ENCODE data around the gene OCIAD2. TPM values are rescaled to one million over a fixed set of nuclear protein-coding genes. Genes with fewer than 3 reads are reported as not detected.

The OCIAD2 gene
- total and polyA plus RNA-seq, 4 donors = 8.5 to 159 (median 26.5) TPM

DNA sequence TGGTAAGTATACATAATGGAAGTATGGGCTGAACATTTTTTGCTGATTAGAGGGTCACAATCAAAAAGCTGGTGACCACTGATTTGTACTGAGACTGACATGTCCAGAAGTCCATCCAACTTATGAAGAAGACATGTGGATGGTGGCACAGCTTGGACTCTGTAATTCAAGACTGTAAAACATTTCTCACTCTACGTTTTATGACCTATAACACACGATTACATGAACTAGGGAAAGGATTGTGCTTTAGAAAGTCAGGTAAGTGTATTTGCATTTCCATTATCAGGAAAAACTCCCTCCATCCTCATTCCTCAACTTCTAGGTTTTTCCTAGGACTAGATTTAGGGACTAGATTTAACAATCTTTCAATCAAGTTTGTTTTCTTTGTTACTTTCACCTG is 30.5 kb upstream of the OCIAD2 start (continued):
- TF ChIP-seq, protein P1, sequence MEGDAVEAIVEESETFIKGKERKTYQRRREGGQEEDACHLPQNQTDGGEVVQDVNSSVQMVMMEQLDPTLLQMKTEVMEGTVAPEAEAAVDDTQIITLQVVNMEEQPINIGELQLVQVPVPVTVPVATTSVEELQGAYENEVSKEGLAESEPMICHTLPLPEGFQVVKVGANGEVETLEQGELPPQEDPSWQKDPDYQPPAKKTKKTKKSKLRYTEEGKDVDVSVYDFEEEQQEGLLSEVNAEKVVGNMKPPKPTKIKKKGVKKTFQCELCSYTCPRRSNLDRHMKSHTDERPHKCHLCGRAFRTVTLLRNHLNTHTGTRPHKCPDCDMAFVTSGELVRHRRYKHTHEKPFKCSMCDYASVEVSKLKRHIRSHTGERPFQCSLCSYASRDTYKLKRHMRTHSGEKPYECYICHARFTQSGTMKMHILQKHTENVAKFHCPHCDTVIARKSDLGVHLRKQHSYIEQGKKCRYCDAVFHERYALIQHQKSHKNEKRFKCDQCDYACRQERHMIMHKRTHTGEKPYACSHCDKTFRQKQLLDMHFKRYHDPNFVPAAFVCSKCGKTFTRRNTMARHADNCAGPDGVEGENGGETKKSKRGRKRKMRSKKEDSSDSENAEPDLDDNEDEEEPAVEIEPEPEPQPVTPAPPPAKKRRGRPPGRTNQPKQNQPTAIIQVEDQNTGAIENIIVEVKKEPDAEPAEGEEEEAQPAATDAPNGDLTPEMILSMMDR (IDR thresholded peaks at IDR 0.05; ENCODE audit: low read depth, low read length, missing input control) = no peak
- TF ChIP-seq YY1 (IDR thresholded peaks at IDR 0.05) (no peak), FOXA1 (IDR thresholded peaks at IDR 0.05) (no peak), EGR1 (IDR thresholded peaks at IDR 0.05; ENCODE audit: low read depth in 2 of 2) (no peak), SP1 (IDR thresholded peaks at IDR 0.05) (no peak), NR2F2 (IDR thresholded peaks at IDR 0.05) (no peak), HNF4G (IDR thresholded peaks at IDR 0.05) (no peak)

DNA sequence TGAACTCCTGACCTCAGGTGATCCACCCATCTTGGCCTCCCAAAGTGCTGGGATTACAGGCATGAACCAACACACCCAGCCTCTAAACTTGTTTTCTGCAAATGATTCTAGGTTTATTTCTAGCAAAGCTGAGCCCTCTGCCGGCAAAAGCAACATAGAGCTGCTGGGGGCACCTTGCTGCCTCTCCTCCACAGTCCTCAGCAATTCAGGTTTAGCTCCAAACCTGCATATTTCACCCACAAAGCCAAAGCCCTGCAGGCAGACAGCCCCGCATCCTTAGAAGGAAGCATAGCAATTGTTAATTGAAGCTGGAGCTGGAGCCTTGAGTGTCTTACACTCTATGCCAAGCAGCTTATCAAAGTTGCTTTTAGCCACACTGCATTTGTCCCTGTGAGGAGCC is 24.9 kb upstream of the OCIAD2 start:
- Histone ChIP-seq H3K36me3 (ENCODE audit: control insufficient read depth in 4 of 4, insufficient read depth in 3 of 4, low read depth in 1 of 4, low read length in 3 of 4) (no peaks in the 10 kb centered on the region), H3K27ac (ENCODE audit: low read depth in 1 of 2, low read length in 2 of 2) (no peak overlapping the region), H3K27me3 (ENCODE audit: control insufficient read depth in 4 of 4, insufficient read depth in 4 of 4, low read length in 3 of 4) (no peaks in the 10 kb centered on the region), H3K4me3 (ENCODE audit: low read depth in 1 of 3, low read length in 3 of 3) (no peak overlapping the region), H3K9ac (ENCODE audit: low read depth in 1 of 2, low read length in 2 of 2) (no peak overlapping the region), H3K4me1 (ENCODE audit: control insufficient read depth in 4 of 4, insufficient read depth in 4 of 4, low read length in 3 of 4) (no peaks in the 10 kb centered on the region), H3K9me3 (ENCODE audit: control insufficient read depth in 4 of 4, low read length in 3 of 4) (no peaks in the 10 kb centered on the region)
- TF ChIP-seq FOXA1 (IDR thresholded peaks at IDR 0.05) = no peak
- no peak for TF ChIP-seq RAD21 (IDR thresholded peaks at IDR 0.05)
- no peak for TF ChIP-seq HNF4G (IDR thresholded peaks at IDR 0.05)
- TF ChIP-seq, protein P2, sequence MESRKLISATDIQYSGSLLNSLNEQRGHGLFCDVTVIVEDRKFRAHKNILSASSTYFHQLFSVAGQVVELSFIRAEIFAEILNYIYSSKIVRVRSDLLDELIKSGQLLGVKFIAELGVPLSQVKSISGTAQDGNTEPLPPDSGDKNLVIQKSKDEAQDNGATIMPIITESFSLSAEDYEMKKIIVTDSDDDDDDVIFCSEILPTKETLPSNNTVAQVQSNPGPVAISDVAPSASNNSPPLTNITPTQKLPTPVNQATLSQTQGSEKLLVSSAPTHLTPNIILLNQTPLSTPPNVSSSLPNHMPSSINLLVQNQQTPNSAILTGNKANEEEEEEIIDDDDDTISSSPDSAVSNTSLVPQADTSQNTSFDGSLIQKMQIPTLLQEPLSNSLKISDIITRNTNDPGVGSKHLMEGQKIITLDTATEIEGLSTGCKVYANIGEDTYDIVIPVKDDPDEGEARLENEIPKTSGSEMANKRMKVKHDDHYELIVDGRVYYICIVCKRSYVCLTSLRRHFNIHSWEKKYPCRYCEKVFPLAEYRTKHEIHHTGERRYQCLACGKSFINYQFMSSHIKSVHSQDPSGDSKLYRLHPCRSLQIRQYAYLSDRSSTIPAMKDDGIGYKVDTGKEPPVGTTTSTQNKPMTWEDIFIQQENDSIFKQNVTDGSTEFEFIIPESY (IDR thresholded peaks at IDR 0.05) = no peak
- no peak for TF ChIP-seq SP1 (IDR thresholded peaks at IDR 0.05)
- TF ChIP-seq EGR1 (IDR thresholded peaks at IDR 0.05; ENCODE audit: low read depth in 2 of 2) = no peak
- no peak for TF ChIP-seq HNF4A (conservative IDR thresholded peaks at IDR 0.05)
- TF ChIP-seq JUND (IDR thresholded peaks at IDR 0.05) = no peak
- TF ChIP-seq, protein P1 (IDR thresholded peaks at IDR 0.05; ENCODE audit: low read depth, low read length, missing input control) = no peak
- TF ChIP-seq RXRA (IDR thresholded peaks at IDR 0.05) = no peak
- TF ChIP-seq YY1 (IDR thresholded peaks at IDR 0.05) = no peak
- TF ChIP-seq MAX (IDR thresholded peaks at IDR 0.05) = no peak
- TF ChIP-seq, protein P3, sequence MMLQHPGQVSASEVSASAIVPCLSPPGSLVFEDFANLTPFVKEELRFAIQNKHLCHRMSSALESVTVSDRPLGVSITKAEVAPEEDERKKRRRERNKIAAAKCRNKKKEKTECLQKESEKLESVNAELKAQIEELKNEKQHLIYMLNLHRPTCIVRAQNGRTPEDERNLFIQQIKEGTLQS (IDR thresholded peaks at IDR 0.05) = no peak
- WGBS = 91% methylated on average over 2 of the region's 2 CpGs
- DNase-seq (ENCODE audit: low spot score) = no peak

DNA sequence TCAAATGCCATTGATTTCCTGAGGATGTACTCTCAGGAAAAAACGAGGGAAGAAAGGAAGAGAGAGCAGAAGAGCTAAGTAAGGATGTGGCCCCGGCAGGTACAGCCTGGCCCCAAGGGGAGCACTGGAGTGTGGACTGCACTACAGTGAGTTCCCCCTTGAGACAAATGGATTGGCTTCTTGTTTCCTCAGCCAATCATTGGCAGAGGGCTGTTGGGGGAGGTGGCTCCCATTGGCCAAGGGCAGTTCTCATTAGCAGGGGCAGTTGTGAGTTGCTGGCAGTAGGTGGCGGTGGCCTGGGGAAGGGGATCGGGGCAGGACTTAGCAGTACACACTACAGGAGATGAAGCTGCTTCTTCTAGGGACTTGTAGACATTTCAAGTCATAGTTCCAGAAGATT is 24.1 kb upstream of the OCIAD2 start:
- Histone ChIP-seq H3K27ac (ENCODE audit: low read depth in 1 of 2, low read length in 2 of 2) (no peak overlapping the region), H3K4me3 (ENCODE audit: low read depth in 1 of 3, low read length in 3 of 3) (no peak overlapping the region), H3K9ac (ENCODE audit: low read depth in 1 of 2, low read length in 2 of 2) (no peak overlapping the region), H3K9me3 (ENCODE audit: control insufficient read depth in 4 of 4, low read length in 3 of 4) (no peaks in the 10 kb centered on the region), H3K36me3 (ENCODE audit: control insufficient read depth in 4 of 4, insufficient read depth in 3 of 4, low read depth in 1 of 4, low read length in 3 of 4) (no peaks in the 10 kb centered on the region), H3K4me1 (ENCODE audit: control insufficient read depth in 4 of 4, insufficient read depth in 4 of 4, low read length in 3 of 4) (no peaks in the 10 kb centered on the region), H3K27me3 (ENCODE audit: control insufficient read depth in 4 of 4, insufficient read depth in 4 of 4, low read length in 3 of 4) (no peaks in the 10 kb centered on the region)
- TF ChIP-seq NR2F2 (IDR thresholded peaks at IDR 0.05) (no peak), TAF1 (conservative IDR thresholded peaks at IDR 0.05) (no peak), HNF4A (conservative IDR thresholded peaks at IDR 0.05) (no peak), EGR1 (IDR thresholded peaks at IDR 0.05; ENCODE audit: low read depth in 2 of 2) (no peak), HNF4G (IDR thresholded peaks at IDR 0.05) (no peak), JUND (IDR thresholded peaks at IDR 0.05) (no peak)
- TF ChIP-seq, protein P3 (IDR thresholded peaks at IDR 0.05) = no peak
- TF ChIP-seq, protein P2 (IDR thresholded peaks at IDR 0.05) = no peak
- DNase-seq (ENCODE audit: low spot score) = no peak
- WGBS = 88% methylated on average over 4 of the region's 4 CpGs
